ENCODE results near the gene TSC22D3.

TSC22D3 gene

DNA sequence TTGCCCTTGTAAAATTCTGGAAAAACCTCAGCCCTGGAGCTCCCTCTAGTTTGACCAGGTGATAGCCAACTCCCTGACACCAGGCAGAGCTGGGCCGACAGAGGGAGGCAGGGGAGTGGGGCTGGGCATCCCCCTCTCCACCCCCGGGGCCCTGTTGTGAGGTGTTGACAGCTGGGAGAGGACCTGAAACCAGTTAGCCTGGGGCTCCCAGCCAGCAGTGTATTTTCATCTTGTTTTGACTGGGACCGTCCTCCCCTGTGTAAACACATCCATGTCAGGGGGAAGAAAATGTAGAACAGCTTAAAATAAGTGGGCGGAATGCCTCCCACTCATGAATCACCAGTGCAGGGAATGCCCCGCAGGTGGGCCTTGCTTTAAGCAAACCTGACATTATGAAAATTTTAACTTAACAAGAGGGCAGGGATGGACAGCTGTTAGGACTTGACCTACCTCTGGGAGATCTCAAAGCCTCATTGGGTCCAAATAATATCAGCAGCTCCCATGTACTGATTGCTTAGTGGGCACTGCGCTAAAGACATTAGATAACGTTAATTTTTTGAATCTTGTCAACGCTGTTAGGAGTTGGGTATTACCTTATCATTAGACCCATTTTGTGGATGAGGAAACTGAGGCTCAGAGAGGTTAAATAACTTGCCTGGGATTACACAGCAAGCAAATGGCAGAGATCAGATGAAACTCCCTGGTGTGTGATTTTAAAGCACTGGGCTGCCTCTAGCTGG is 45.9 kb downstream of the TSC22D3 start:
- Histone ChIP-seq H3K9me3 (ENCODE audit: insufficient read depth, low read length, severe bottlenecking) (no peaks in the 10 kb centered on the region), H3K27me3 (ENCODE audit: insufficient read depth, low read length, poor library complexity) (no peaks in the 10 kb centered on the region), H3K4me3 (ENCODE audit: low read depth in 1 of 2, low read length in 2 of 2) (no peak overlapping the region), H3K79me2 (ENCODE audit: insufficient read depth, low read length) (no peaks in the 10 kb centered on the region), H3K27ac (ENCODE audit: low read length) (no peak overlapping the region), H3K4me1 (ENCODE audit: insufficient read depth, low read length) (no peaks in the 10 kb centered on the region), H3K4me2 (ENCODE audit: insufficient read depth, low read length) (no peak overlapping the region), H2AFZ (ENCODE audit: low read depth, low read length) (no peak overlapping the region), H4K20me1 (ENCODE audit: insufficient read depth, low read length) (no peaks in the 10 kb centered on the region), H3K36me3 (ENCODE audit: insufficient read depth, low read length) (no peaks in the 10 kb centered on the region), H3K9ac (ENCODE audit: low read depth, low read length) (no peak overlapping the region)
- no peak for ATAC-seq (ENCODE audit: insufficient read depth, low read depth)
- TF ChIP-seq EZH2 (IDR thresholded peaks at IDR 0.05; ENCODE audit: borderline replicate concordance, low read depth, low read length, severe bottlenecking) (no peak), CTCF (IDR thresholded peaks at IDR 0.05; ENCODE audit: borderline replicate concordance, extremely low read depth, low read length, poor library complexity, severe bottlenecking) (no peak)
- DNase-seq = no peak

- H3K9me3 ChIP-seq (ENCODE audit: insufficient read depth, low read length, severe bottlenecking) = no peaks in the 10 kb centered on the region
- DNase-seq (no peak), ATAC-seq (ENCODE audit: insufficient read depth, low read depth) (no peak)
- H3K36me3 ChIP-seq (ENCODE audit: insufficient read depth, low read length) = no peaks in the 10 kb centered on the region
- TF ChIP-seq CTCF (IDR thresholded peaks at IDR 0.05; ENCODE audit: borderline replicate concordance, extremely low read depth, low read length, poor library complexity, severe bottlenecking) = no peak
- no peak for TF ChIP-seq EZH2 (IDR thresholded peaks at IDR 0.05; ENCODE audit: borderline replicate concordance, low read depth, low read length, severe bottlenecking)
- H3K79me2 ChIP-seq (ENCODE audit: insufficient read depth, low read length) = no peaks in the 10 kb centered on the region
- H3K9ac ChIP-seq (ENCODE audit: low read depth, low read length) = no peak overlapping the region
- H3K4me2 ChIP-seq (ENCODE audit: insufficient read depth, low read length) = no peak overlapping the region
- H4K20me1 ChIP-seq (ENCODE audit: insufficient read depth, low read length) = no peaks in the 10 kb centered on the region
- no peak overlapping the region for H3K27ac ChIP-seq (ENCODE audit: low read length)
- no peak overlapping the region for H3K4me3 ChIP-seq (ENCODE audit: low read depth in 1 of 2, low read length in 2 of 2)
- H3K4me1 ChIP-seq (ENCODE audit: insufficient read depth, low read length) = no peaks in the 10 kb centered on the region
- H3K27me3 ChIP-seq (ENCODE audit: insufficient read depth, low read length, poor library complexity) = no peaks in the 10 kb centered on the region
- no peak overlapping the region for H2AFZ ChIP-seq (ENCODE audit: low read depth, low read length)
Measured at GRCh38 chrX:107728371-107729099, 47.1 kb downstream of the TSC22D3 start.

DNA sequence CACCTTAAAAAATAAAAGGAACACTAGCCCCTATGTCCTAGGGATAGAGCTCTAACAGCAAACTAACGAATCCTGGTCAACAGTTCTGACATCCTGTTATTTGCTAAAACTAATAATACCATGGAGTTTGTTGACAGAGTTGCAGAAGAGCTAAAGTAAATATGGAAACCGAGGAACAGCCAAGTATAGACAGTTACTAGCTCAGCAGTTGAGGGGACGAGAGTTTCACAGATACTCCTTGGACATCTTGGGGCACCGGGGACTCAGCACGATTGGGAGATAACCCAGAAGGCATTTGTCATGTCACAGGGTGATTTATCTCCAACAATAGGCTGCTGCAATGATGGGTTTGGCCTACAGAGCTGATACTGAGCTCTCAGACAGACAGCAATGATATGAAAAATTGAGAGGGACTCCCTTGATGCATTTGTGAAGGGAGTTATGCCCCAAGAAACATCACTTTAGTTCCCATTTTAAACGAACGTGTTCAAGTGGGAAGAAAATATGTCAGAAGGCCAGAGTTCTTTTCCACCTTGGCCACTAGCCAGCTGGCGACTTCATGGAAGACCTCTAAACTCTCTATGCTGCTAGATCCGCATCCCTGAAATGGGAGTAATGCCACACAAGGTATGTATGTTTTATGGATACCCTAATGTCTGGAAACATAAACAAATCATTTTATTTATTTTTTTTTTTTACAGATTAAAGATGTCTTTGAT is 48.6 kb downstream of the TSC22D3 start:
- H3K9ac ChIP-seq (ENCODE audit: low read depth, low read length) = no peak overlapping the region

More for the DNA sequence above, 48.6 kb downstream of the TSC22D3 start:
- H3K79me2 ChIP-seq (ENCODE audit: insufficient read depth, low read length) = no peaks in the 10 kb centered on the region
- ATAC-seq (ENCODE audit: insufficient read depth, low read depth) (no peak), DNase-seq (no peak)
- H3K36me3 ChIP-seq (ENCODE audit: insufficient read depth, low read length) = no peaks in the 10 kb centered on the region
- no peak overlapping the region for H3K4me2 ChIP-seq (ENCODE audit: insufficient read depth, low read length)
- H2AFZ ChIP-seq (ENCODE audit: low read depth, low read length) = no peak overlapping the region
- no peaks in the 10 kb centered on the region for H3K4me1 ChIP-seq (ENCODE audit: insufficient read depth, low read length)
- no peaks in the 10 kb centered on the region for H3K27me3 ChIP-seq (ENCODE audit: insufficient read depth, low read length, poor library complexity)
- H3K9me3 ChIP-seq (ENCODE audit: insufficient read depth, low read length, severe bottlenecking) = no peaks in the 10 kb centered on the region
- no peak overlapping the region for H3K27ac ChIP-seq (ENCODE audit: low read length)
- no peak overlapping the region for H3K4me3 ChIP-seq (ENCODE audit: low read depth in 1 of 2, low read length in 2 of 2)
- TF ChIP-seq CTCF (IDR thresholded peaks at IDR 0.05; ENCODE audit: borderline replicate concordance, extremely low read depth, low read length, poor library complexity, severe bottlenecking) (no peak), EZH2 (IDR thresholded peaks at IDR 0.05; ENCODE audit: borderline replicate concordance, low read depth, low read length, severe bottlenecking) (no peak)
- no peaks in the 10 kb centered on the region for H4K20me1 ChIP-seq (ENCODE audit: insufficient read depth, low read length)
